Brain pericyte (primary cell): ENCODE data around the gene TMEM174.
"Not testable (repeated sequence)": the region's sequence is repeated elsewhere in the genome, so short reads cannot be mapped to it uniquely, and the experiment has no call there.

ENCODE experiments used
- DNase-seq: peaks from one replicate; pipeline ENCODE4 v3.0.0-alpha.2; 2012; ENCODE audit warnings: low read depth, low spot score

The TMEM174 gene

GRCh38 chr5:73193592-73193991 lies 20.6 kb downstream of the TMEM174 start:
- no peak for DNase-seq

GRCh38 chr5:73196201-73196600 lies 23.2 kb downstream of the TMEM174 start:
- DNase-seq = no peak

- DNase-seq = no peak
Measured at GRCh38 chr5:73197637-73198257, 24.8 kb downstream of the TMEM174 start.

GRCh38 chr5:73198833-73199592 lies 26.0 kb downstream of the TMEM174 start:
- no peak for DNase-seq

- DNase-seq = no peak
Measured at GRCh38 chr5:73199671-73200070, 26.7 kb downstream of the TMEM174 start.

- no peak for DNase-seq
Measured at GRCh38 chr5:73201547-73202513, 28.8 kb downstream of the TMEM174 start.

GRCh38 chr5:73204332-73204731 lies 31.3 kb downstream of the TMEM174 start:
- DNase-seq = no peak

- no peak for DNase-seq
Measured at GRCh38 chr5:73204733-73205132, 31.7 kb downstream of the TMEM174 start.

GRCh38 chr5:73205305-73205704 lies 32.3 kb downstream of the TMEM174 start:
- DNase-seq = no peak

- DNase-seq = not testable (repeated sequence)
Measured at GRCh38 chr5:73207239-73207638, 34.2 kb downstream of the TMEM174 start.

GRCh38 chr5:73209075-73209474 lies 36.1 kb downstream of the TMEM174 start:
- not testable (repeated sequence) for DNase-seq

- not testable (repeated sequence) for DNase-seq
Measured at GRCh38 chr5:73212693-73213092, 39.7 kb downstream of the TMEM174 start.

GRCh38 chr5:73213566-73213998 lies 40.6 kb downstream of the TMEM174 start:
- no peak for DNase-seq

- no peak for DNase-seq
Measured at GRCh38 chr5:73214306-73214705, 41.3 kb downstream of the TMEM174 start.

GRCh38 chr5:73214996-73215395 lies 42.0 kb downstream of the TMEM174 start:
- DNase-seq = no peak

GRCh38 chr5:73215531-73215890 lies 42.5 kb downstream of the TMEM174 start:
- no peak for DNase-seq

GRCh38 chr5:73215891-73216610 lies 43.1 kb downstream of the TMEM174 start:
- no peak for DNase-seq

- no peak for DNase-seq
Measured at GRCh38 chr5:73218552-73219171, 45.7 kb downstream of the TMEM174 start.

- not testable (repeated sequence) for DNase-seq
Measured at GRCh38 chr5:73219336-73219735, 46.3 kb downstream of the TMEM174 start.

- DNase-seq = no peak
Measured at GRCh38 chr5:73221161-73221560, 48.2 kb downstream of the TMEM174 start.

- DNase-seq = no peak
Measured at GRCh38 chr5:73221726-73222125, 48.7 kb downstream of the TMEM174 start.
